Smooth muscle cell (in vitro differentiated cells): Measurements from ENCODE around the gene PGAP6. TPM values are rescaled to one million over a fixed set of nuclear protein-coding genes. Genes with fewer than 3 reads are reported as not detected.

Source experiments
- DNase-seq: peaks from one replicate; lab custom pipeline; 2025; ENCODE audit not compliant: unreplicated experiment; lab: John Stamatoyannopoulos, UW
- H2AFZ ChIP-seq: fragments of 200-600 bp; sonication (generic); 2 replicates; pipeline ENCODE4 v1.6.0; 2016; ENCODE audit warnings: antibody characterized with exemption, low read depth, mild to moderate bottlenecking
- H3F3A ChIP-seq: fragments of 200-600 bp; sonication (generic); 2 replicates; pipeline ENCODE4 v1.6.0; 2017; ENCODE audit warnings: antibody characterized with exemption, low read depth
- H3K27ac ChIP-seq: fragments of 200-600 bp; sonication (generic); 2 replicates; pipeline ENCODE4 v1.5.1; 2016; ENCODE audit warnings: low read depth, mild to moderate bottlenecking
- H3K27me3 ChIP-seq: fragments of 200-600 bp; sonication (generic); 2 replicates; pipeline ENCODE4 v1.6.1; 2016; ENCODE audit warnings: low read depth, mild to moderate bottlenecking
- H3K36me3 ChIP-seq: fragments of 200-600 bp; sonication (generic); 2 replicates; pipeline ENCODE4 v1.5.1; 2016; ENCODE audit warnings: low read depth
- H3K4me1 ChIP-seq: fragments of 200-600 bp; sonication (generic); 2 replicates; pipeline ENCODE4 v1.5.1; 2016; ENCODE audit warnings: low read depth
- H3K4me2 ChIP-seq: fragments of 200-600 bp; sonication (generic); 2 replicates; pipeline ENCODE4 v1.6.0; 2016; ENCODE audit warnings: mild to moderate bottlenecking
- H3K4me3 ChIP-seq: fragments of 200-600 bp; sonication (generic); 2 replicates; pipeline ENCODE4 v1.5.1; 2016; ENCODE audit warnings: mild to moderate bottlenecking
- H3K79me2 ChIP-seq: fragments of 200-600 bp; sonication (generic); 2 replicates; pipeline ENCODE4 v1.6.0; 2016; ENCODE audit warnings: low read depth, mild to moderate bottlenecking
- H3K9ac ChIP-seq: fragments of 200-600 bp; sonication (generic); 2 replicates; pipeline ENCODE4 v1.6.0; 2016; ENCODE audit warnings: low read depth
- H3K9me3 ChIP-seq: fragments of 200-600 bp; sonication (generic); replicated peaks from 2 replicates; pipeline ENCODE4 v1.5.1; 2016; ENCODE audit warnings: low read depth
- H4K20me1 ChIP-seq: fragments of 200-600 bp; sonication (generic); 2 replicates; pipeline ENCODE4 v1.6.0; 2016; ENCODE audit warnings: low read depth
- WGBS: methylation state at CpG from one replicate; pipeline ENCODE4 v1.1.7; 2016; ENCODE audit warnings: low lambda C conversion rate; 5-methylcytosine and 5-hydroxymethylcytosine counted together
- polyA plus RNA-seq: library from polyadenylated mRNA; unstranded; fragments of >200 nt; fragmentation: Nextera tagmentation; extraction: Ambion mirVana; gene quantifications from 2 replicates; pipeline ENCODE4 v1.2.1, GENCODE V29; 2016
- total RNA-seq: library from RNA; depleted of rRNA; stranded (reverse); fragments of >200 nt; gene quantifications from 2 replicates; pipeline ENCODE4 v1.2.3, GENCODE V29; 2014
- TF ChIP-seq, protein P1 (sequence below): fragments of 200-600 bp; sonication (generic); IDR thresholded peaks from 2 replicates; pipeline ENCODE4 v1.5.1; 2017; ENCODE audit warnings: borderline replicate concordance, mild to moderate bottlenecking, antibody characterized with exemption; ENCODE audit not compliant: insufficient read depth, poor library complexity, severe bottlenecking

PGAP6 gene
- total and polyA plus RNA-seq, 2 experiments from 2014 or later = 57.1 to 80.0 TPM

DNA sequence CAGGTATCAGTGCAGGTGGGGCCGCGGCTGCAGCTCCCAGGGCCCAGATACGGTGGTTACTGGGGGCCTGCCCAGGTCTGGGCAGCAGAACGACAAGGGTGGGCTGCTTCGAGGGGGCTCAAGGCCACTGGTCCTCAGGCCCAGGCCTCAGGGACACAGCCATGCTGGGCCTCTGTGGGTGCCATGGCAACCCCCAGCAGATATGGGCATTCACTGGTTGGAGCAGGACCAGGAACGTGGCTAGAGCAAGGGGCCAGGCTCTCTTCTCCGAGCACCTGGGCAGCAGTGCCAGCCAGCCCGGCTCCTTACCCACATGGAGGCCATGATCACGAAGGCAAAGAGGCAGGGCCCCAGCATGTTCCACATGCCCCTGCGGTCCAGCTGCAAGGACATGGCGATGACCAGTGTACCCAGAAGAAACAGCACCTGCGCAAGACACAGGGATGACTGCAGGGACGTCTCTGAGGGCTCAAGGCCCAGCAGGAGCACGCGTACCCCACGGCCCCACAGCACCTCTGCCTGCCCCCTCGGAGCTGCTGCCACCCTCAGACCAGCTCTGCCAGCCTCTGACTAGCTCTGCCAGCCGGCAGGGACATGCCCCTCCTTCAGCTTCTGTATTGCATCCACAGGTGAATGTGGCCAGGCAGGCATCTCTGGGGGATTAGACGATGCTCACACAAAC is 9.3 kb downstream of the PGAP6 start:
- Histone ChIP-seq H3K4me1 (peaks cover 8% of the 10 kb centered on the region), H3K4me3 (no peak overlapping the region), H3K4me2 (no peak overlapping the region), H4K20me1 (no peaks in the 10 kb centered on the region), H3K9ac (no peak overlapping the region), H2AFZ (no peak overlapping the region), H3K27ac (no peak overlapping the region), H3K36me3 (no peaks in the 10 kb centered on the region), H3K79me2 (peaks cover 2% of the 10 kb centered on the region), H3K9me3 (no peaks in the 10 kb centered on the region), H3K27me3 (no peaks in the 10 kb centered on the region), H3F3A (no peaks in the 10 kb centered on the region)
- no peak for DNase-seq
- 92% methylated on average over 19 of the region's 19 CpGs for WGBS
- TF ChIP-seq, protein P1, sequence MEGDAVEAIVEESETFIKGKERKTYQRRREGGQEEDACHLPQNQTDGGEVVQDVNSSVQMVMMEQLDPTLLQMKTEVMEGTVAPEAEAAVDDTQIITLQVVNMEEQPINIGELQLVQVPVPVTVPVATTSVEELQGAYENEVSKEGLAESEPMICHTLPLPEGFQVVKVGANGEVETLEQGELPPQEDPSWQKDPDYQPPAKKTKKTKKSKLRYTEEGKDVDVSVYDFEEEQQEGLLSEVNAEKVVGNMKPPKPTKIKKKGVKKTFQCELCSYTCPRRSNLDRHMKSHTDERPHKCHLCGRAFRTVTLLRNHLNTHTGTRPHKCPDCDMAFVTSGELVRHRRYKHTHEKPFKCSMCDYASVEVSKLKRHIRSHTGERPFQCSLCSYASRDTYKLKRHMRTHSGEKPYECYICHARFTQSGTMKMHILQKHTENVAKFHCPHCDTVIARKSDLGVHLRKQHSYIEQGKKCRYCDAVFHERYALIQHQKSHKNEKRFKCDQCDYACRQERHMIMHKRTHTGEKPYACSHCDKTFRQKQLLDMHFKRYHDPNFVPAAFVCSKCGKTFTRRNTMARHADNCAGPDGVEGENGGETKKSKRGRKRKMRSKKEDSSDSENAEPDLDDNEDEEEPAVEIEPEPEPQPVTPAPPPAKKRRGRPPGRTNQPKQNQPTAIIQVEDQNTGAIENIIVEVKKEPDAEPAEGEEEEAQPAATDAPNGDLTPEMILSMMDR = no peak

DNA sequence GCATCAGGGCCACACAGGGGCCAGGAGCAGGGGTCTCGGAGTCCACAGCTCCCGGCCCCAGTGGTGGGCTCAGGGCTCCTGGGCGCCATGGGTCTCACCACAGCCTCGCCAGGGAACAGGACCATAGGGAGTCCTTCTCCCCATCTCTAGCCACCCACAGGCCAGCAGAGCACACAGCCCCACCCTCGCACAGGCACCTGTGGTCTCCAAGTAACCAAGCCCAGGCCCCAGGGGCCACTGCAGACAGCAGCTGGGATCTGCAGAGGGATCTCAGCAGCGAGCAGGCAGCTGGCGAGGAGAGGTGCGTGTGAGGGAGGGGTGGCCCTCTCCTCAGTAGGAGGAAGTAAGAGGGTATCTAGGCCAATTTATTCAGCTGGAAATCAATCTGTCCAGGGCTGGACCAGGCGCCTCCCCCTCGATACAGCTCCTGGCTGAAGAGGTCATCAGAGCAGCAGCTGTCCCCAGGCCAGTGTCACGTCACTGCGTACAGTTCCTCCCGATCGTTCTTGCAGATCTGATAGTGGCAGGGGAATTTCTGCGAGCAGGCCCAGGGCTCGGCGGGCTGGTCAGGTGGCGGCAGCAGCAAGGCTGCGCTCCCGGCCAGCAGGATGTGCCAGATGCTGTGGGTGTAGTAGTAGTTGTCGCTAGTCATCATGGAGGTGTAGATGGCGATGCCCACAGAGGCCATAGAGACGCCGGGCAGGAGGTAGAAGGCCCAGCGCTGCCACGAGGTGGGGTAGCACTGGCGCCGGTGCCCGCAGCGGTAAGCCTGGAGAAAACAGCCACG is 10.1 kb downstream of the PGAP6 start:
- 97% methylated on average over 31 of the region's 31 CpGs for WGBS

DNA sequence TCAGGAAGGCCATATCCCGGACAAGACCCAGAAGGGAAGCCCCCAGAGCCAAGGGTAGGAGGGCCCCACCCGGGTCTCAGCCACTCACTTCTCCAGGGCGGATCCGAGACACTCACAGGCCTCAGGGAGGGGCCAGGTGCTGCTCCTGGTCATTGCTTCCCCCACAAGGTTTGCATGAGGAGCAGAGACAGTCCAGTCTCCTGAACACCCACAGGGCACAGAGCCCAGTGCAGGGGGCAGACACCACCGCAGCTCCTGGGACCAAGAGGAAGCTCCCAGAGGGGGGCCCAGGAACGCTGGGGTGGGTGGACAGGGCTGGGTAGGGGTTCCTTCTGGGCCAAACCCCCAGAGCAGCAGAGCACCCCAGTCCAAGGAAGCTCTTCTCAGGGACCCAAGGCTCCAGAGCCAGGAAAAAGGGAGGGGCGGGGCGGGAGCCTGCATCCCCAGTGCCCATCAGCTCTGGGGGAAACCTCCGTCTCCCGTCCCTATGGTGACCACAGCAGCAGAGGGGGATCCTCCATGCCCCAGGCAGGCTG is 10.7 kb downstream of the PGAP6 start:
- TF ChIP-seq, protein P1 = no peak
- Histone ChIP-seq H3K4me1 (peaks cover 8% of the 10 kb centered on the region), H3K27me3 (no peaks in the 10 kb centered on the region), H3F3A (no peaks in the 10 kb centered on the region), H3K79me2 (peaks cover 2% of the 10 kb centered on the region), H3K27ac (peak overlapping the region; percentile 17), H3K36me3 (no peaks in the 10 kb centered on the region), H3K9me3 (no peaks in the 10 kb centered on the region), H3K4me3 (peak overlapping the region; percentile 52), H3K4me2 (peak overlapping the region; percentile 89), H4K20me1 (no peaks in the 10 kb centered on the region), H3K9ac (no peak overlapping the region), H2AFZ (peak overlapping the region; percentile 23)
- WGBS = 72% methylated on average over 10 of the region's 10 CpGs
- DNase-seq = no peak

More for the DNA sequence above, 10.1 kb downstream of the PGAP6 start:
- Histone ChIP-seq H3K9ac (no peak overlapping the region), H4K20me1 (no peaks in the 10 kb centered on the region), H3K4me1 (peaks cover 8% of the 10 kb centered on the region), H3K4me2 (no peak overlapping the region), H3K27ac (no peak overlapping the region), H3K9me3 (no peaks in the 10 kb centered on the region), H3K4me3 (no peak overlapping the region), H3K79me2 (peaks cover 2% of the 10 kb centered on the region), H3K27me3 (no peaks in the 10 kb centered on the region), H3F3A (no peaks in the 10 kb centered on the region), H3K36me3 (no peaks in the 10 kb centered on the region), H2AFZ (no peak overlapping the region)
- TF ChIP-seq, protein P1 = no peak
- DNase-seq = no peak
